GM18502 (cell line): ENCODE results near the gene CDKN2C.
"Not testable (repeated sequence)": the region's sequence is repeated elsewhere in the genome, so short reads cannot be mapped to it uniquely, and the experiment has no call there.

ENCODE experiments used
- ATAC-seq: cut with Tn5 transposase; IDR thresholded peaks from one replicate; pipeline ENCODE4 v1.9.1; 2021; ENCODE audit warnings: mild to moderate bottlenecking; ENCODE audit not compliant: unreplicated experiment, poor library complexity

Gene CDKN2C

DNA sequence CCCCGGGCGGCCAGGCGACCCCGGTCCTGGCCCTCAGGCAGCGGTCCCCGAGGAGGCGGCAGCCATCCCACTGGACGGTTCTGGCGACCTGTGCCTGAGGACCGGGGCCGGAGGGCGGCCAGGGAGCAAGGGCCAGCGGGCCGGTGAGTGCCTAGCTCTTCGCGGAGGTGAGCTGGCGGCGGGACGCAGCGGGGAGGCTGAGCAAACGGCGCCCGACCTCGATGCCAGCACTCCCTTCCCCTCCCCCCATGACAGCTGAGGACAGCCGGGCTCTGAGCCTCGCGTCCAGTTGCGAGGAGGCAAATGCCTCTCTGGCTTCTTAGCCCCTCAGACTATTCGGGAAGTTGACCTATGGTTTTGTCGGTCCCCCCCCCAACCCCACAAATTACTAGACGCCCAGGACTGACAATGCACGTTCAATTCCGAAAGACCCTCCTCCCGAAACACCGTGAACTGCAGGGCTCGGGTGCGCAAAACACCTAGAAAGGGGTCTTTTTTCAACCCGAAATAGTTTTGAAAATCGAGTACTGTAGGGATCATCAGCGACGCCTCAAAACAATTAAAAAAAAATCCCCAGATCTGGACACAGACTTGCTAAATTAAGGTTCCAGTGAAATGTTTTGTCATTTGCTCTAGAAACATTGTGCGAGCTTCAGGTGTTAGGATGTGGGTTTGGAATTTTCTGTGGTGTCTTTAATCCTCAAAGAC, 8.3 kb downstream of the CDKN2C start:
- ATAC-seq: peak; percentile 42

DNA sequence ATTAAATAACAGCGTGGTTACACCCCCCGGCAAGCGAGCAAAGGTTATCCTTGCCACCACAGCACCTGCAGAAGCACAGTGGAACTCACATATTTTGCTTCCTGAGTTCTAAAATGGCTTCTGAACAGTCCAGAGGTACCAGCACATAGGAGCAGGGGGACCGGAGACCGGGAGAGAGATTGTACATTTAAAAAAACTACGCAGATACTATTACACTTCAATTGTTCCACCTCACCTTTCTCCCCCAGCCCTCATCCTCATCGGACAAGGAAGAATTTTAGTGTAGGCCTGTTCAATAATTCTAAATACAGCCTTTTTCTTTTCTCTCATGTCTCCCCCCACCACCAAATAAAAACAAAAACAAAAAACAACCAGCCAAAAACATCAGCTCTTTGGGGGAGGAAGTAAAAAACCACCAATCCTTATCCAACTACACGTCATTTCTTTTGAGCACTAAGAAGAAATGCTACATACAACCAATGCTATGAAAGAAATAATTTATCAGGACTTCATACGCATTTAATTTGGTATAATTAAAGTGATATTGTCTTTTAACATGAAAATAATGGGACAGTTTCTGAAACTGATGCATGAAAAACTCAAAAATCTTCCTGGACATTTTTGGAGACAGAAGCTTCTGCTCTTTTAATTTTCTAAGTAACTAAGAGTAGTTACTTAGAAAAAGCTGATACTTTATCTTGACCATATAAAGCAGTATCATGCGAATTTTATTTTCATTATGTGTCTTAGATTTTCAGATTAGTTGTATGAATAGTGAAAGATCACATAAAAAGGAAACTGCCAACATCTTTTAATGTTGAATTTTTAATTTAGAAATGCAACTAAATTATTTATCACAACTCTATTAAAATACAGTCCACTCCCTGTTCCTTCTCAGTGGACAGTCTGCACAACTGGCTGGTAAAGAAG, 9.1 kb downstream of the CDKN2C start:
- ATAC-seq: no peak

DNA sequence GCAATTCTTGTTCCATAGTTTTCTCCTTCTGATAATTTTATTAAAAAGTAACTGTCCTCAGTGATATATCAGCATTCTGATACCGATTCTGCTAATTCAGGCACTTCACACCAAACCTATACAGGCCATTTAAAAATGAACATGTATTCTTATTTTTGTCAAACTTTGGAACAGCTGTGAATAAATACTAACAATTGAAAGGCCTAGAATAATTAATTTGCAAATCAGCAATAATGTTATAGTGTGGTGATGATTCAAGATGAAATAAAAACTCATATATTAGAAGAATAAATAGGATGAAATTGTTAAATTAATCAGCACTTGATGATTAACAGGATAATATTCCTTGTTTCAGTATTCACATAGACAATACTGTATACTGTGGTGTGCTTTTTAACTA, 9.9 kb downstream of the CDKN2C start:
- no peak for ATAC-seq

DNA sequence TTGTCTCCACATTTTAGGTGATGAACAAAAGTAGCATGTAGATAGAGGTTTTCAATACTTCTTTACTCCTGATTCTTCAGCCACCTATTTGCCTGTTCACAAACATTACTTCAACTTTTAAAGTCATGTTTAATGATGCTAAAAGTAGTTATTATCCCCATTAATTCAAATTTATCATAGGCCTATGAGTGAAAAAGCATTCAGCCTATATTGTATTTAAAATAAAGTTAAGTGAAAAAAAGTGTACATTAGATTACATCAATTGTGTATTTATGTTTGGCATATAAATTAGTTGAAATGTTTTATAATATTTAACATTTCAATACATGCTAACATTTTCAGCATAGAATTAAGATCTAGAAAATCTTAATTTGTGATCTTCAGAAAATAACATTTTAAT, 10.5 kb downstream of the CDKN2C start:
- no peak for ATAC-seq

DNA sequence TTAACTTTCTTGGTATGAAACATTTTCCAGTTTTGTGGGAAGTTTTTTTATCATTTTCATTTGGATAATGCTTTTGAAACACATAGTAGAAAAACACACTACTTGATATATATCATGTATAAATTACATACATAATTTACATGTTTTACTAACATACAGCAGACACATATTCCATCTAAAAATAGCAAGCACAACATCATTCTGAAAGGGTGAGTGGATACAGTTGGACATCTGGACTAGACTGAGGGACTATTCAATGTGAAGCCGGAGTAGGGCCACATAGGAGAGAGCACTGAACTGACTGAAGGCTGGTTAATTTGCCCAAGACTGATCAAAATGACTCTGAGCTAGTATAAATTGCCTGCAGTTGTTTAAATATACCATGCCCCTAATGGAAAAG, 11.7 kb downstream of the CDKN2C start:
- no peak for ATAC-seq

DNA sequence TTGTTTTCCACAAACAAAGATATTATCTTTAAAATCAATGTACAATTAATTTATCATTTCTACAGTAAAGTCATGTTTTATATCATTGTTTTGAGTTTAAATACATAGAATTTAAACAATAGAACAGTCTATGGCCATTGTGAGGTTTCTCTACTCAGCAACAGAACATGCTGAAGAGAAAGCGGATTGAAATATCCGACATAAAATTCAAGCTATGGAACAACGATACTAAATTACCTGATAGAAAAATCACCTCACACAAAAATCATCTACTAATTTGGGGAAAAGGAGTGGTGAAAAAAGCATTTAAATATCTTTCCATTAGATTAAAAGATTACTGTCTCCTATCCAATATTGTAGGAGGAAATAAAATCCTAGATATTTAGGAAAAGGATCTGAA, 12.6 kb downstream of the CDKN2C start:
- ATAC-seq: no peak

DNA sequence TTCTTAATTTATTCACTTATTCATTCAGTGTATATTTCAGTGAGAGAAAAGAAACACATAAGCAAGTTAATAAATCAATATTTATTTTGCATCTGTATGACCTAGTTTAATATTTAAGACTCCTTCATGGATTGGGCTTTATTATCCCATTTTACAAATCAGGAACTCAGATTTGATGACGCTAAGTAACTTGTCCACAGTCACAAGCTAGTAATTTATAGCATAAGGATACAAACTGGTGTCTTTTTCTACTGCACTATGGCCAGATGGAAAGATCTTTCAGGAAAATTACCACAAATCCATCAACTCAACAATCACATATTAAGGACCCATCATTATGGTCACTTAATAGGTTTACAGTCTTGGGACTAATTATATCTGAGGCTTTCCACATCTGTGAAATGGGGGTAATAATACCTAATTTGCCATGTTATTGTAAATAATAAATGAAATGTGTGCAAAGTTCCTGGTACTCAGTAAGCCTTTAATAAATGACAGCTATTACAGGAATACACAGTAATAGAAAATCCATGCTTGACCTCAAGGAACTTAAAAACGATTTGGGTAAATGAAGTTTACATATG, 13.3 kb downstream of the CDKN2C start:
- ATAC-seq: no peak

DNA sequence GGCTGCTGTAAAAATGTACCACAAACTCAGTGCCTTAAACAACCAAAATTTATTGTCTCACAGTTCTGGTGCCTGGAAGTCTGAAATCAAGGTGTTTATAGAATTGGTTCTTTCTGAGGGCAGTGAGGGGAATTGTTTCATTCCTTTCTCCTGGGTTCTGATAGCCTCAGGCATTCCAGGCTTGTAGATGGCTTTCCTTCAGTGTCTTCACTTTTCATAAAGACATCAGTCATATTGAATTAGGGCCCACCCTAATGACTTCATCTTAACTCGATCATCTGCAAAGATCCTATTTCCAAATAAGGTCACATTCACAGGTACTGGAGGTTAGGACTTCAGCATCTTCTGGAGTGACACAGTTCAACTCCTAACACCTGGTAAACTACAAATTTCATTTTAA, 15.0 kb downstream of the CDKN2C start:
- ATAC-seq: no peak

DNA sequence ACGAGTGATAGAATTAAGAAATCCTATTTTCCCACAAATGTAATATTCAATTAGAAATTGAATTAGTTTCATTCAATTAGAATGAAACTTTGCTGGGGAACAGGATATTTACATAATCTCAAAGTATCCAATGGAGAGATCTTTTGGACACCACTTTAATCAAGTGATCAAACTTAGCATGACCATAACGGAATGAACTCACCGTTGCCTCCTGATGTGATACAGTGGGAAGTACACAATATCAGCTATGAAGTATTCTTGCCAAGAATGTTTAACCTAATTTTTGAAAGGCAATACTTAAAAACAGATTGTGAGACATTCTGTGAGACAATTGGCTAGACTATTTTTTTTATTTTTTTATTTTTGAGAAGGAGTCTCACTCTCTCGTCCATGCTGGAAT, 16.6 kb downstream of the CDKN2C start:
- no peak for ATAC-seq

DNA sequence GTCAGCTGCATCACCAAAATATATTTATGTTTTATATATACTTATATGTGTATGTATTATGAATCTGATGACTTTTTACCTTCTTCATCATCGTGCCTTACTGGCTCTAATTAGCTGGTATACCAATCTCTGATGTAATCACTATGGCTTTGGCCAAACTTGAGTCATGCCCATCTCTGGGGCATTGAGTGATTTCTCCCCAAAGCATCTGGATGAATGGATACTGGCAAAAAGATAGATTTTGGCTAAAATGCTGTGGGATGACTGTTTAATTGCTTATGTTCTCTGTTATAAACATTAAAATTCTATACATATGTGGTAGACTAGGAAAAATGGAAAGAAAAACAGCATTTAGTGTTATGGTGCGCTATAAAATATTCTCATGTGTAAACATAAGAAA, 19.6 kb downstream of the CDKN2C start:
- no peak for ATAC-seq

DNA sequence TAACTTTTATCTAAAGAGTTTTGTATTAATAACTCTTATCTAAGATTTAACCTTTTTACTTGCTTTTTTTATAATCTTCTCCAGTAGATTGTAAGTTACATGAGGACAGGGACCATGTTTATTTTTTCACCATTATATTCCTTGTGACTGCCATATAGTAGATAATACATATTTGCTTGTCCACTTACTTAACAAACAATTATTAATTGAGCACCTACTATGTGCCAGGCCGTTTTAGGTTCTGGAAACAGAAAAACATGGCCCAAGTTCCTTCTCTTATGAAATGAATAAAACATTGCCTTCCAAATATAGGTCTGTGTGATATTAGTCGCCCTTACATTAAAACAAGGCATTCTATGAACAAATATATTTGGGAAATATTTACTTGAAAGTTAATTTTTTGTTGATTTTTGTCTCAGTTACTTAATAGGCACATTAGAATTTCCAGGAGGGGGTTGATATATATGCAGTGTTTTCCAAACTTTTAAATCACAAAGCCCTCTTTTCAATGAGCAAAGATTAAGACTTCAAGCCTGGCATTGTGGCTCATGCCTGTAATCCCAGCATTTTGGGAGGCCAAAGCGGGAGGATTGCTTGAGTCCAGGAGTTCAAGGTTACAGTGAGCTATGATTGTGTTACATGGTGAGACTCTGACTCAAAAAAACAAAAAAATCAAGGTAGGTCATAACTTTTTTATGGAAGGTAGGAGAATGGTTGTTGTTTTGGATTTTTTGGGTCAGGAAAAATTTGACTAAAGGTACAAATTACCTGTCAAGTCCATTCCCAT, 22.7 kb downstream of the CDKN2C start:
- no peak for ATAC-seq

DNA sequence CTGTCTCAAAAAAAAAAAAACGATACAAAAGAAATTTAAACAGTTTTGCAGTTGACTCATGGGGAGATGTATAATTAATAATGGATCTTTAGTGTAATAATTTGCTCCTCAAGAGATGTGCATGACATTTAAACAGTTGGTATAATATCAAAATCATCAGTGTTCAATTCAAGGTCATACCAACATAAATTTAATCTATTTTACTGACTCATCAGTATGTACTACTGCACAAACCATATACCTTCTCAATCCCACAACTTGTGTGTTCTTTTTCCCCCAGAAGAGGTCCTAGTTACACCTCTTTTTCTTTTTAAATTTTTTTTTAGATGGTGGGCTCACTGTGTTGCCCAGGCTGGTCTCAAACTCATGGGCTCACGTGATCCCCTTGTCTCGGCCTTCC, 23.6 kb downstream of the CDKN2C start:
- ATAC-seq: no peak

DNA sequence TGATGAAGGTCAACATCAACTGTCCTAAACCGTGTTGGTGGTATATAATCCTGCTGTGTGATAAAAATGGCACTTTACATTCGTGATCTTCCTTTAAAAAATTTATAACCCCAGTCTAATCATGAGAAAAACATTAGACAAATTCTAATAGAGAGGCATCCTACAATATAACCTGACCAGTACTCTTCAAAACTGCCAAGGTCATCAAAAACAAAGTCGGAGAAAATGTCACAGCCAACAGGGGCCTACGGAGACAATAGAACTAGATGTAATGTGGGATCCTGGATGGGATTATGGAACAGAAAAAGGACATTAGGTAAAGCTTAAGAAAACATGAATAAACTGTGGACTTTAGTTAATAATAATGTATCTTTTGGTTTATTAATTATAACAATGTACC, 25.0 kb downstream of the CDKN2C start:
- ATAC-seq: no peak

DNA sequence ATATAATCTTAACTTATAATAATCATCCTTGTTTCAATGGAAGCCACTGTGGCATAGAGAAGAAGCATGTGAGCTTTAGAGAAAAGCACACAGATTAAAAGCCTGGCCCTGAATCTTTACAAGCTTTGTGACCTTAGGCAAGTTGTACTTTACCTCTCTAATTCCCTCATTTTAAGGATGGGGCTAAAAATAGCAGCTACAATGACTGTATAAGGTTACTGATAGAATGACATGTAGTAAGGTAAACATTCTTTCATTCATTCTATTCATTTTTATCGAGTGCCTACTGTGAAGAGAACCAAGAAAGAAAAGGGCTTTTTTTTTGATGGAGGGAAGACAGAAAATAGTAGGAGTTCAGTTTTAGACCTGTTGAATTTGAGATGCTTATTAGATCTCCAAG, 25.6 kb downstream of the CDKN2C start:
- ATAC-seq: no peak

DNA sequence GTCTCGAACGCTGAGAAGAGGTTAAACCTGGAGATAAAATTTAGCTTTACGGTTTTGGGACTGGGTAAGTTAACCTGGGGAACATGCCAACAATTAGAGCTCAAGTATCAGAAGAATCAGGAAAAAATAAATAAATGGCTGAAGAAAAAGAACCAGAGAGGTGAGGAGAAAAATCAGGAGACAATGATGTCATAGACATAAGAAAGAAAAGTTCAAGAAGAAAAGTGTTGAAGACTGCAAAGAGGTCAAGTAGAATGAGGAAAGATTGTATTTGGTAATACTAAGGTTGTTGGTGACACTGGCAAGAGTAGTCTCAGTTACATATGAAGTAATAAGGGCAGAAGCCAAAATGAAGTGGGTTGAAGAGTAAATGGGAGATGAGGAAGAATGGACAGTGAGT, 26.0 kb downstream of the CDKN2C start:
- ATAC-seq: no peak

DNA sequence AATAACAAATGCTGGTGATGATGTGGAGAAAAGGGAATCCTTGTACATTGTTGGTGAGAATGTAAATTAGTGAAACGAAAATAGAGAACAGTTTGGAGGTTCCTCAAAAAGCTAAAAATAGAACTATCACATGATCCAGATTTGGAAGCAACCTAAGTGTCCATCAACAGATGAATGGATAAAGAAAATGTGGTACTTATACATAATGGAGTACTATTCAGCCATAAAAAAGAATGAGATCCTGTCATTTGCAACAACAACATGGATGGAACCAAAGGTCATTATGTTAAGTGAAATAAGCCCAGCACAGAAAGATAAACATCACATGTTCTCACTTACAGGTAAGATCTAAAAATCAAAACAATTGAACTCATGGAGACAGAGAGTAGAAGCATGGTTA, 29.3 kb downstream of the CDKN2C start:
- ATAC-seq: not testable (repeated sequence)

DNA sequence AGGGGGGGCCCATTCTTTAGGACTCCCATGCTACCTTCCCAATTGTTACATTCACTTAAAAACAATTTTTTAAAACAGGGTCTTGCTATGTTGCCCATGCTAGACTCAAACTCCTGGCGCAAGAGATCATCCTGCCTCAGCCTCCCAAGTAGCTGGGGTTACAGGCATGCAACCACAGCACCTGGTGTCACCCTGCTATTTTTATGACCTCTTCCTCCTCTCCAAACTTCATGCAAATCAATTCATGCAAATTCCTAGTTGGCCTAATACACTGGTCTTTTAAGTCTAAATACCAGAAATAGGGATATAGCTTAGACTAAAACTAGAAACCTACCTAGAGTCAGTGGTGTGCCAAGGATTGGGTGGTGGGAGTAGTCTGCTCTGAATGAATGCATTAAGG, 30.1 kb downstream of the CDKN2C start:
- peak; percentile 67 for ATAC-seq

DNA sequence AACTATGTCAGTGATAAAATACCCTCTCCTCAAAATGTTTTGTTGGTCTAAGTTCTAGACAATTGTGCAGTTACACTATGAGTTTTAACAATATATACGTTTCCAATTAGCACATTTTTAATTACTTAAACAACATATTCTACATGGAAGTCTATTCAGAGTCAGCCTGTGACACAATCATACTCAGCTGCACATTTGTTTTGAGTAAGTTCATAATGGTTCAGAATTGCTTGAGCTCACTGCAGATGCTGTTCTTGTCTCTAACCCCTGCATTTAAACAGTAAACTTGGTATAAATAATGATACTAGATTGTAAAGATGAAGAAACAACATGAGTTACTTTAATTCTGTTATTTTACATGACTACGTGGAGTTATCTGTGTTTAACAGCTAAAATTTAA, 30.6 kb downstream of the CDKN2C start:
- ATAC-seq: peak; percentile 39

DNA sequence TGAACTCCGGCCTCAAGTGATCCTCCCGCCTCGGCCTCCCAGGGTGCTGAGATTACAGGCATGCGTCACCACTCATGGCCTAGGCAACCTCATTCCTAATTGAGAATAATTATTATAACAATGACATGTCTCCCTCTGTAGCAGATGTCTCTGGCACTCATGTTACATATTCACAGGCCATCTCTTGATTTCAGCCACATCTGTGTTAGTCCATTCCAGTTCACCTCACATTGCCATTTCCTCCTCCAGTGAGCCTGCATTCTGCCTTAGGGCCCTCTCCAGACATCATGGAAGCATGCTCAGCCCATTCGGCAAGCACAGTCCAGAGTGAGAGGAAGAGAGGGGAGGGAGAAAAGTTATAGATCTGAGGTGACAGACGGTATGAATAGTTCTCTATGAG, 32.5 kb downstream of the CDKN2C start:
- ATAC-seq: no peak

DNA sequence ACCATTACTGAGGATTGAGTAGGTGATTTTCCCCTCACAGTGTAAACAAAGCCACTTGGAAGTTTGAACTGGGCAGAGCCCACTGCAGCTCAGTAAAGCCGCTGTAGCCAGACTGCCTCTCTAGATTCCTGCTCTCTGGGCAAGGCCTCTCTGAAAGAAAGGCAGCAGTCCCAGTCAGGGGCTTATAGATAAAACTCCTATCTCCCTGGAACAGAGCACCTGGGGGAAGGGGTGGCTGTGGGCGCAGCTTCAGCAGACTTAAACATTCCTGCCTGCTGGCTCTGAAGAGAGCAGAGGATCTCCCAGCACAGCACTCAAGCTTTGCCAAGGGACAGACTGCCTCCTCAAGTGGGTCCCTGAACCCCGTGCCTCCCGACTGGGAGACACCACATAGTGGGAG, 35.5 kb downstream of the CDKN2C start:
- ATAC-seq: not testable (repeated sequence)

DNA sequence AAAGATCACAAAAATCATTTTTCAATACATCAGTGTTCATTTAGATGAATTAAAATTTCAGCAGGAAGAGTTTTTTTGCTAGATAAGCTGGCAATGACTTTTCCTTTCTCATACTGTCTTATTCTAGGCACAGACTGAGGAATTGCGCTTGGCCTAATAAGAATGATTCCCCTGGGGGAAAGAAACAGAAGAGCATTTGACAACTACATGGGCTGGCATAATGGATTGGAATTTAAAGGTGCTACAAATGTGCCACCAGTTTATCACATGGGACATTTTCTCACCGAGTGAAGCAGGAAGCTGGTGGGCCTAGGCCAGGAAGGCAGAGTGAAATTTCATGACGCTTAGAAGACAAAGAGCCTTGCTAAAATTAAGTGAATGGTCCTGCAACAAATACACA, 39.3 kb downstream of the CDKN2C start:
- ATAC-seq: no peak
